C4-2B (cell line): ENCODE data around the gene ATG101.

Experiments used
- ZFX ChIP-seq: fragments of 450-650 bp; IDR thresholded peaks from 2 replicates; pipeline ENCODE4 v1.6.1; 2017
- TF ChIP-seq, protein P1 (sequence below): fragments of 450-650 bp; conservative IDR thresholded peaks from 2 replicates; pipeline ENCODE4 v1.5.1; 2017; ENCODE audit warnings: mild to moderate bottlenecking

DNA sequence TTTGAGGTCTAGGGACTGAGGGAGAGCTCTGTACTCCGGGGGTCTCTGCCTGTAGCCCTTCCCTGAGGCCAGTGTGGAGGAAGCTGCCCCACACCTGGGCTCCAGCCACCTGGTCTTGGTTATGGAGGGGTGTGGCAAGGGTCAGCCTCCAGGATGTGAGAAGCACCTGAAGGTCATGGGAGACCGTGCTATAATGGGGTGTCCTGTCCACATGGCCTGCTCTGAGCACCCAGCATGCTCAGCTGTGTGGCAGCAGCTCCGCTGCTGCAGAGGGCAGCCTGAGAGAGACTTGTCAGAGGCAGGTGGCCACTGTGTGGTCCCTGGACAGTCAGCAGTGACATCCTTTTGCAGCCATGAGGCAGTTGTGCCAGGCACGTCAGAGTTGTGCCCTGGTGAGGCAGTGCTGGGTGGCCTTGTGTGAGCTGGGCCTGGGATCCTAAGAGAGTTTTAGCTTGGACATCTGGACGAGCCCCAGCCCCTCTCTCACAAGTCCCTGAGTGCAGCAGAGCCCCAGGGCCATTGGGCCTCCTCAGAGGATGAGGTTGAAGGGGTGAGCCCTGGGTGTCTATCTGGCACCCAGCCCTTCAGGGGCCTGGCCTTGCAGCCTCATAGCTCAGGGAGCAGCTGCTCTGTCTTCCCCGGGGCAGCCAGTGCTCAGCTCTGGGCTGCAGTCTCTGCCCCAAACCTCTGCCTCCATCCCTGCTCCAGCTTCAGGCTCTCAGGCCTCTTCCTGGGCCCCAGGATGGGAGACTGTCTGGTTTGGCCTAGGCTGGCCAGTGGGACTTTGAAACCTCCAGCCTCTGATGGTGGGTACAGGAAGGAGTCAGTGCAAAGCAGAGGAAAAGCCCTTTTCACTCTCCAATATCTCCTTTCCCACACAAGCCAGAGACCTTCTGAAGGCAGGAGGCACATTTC is 7.4 kb upstream of the ATG101 start:
- TF ChIP-seq, protein P1, sequence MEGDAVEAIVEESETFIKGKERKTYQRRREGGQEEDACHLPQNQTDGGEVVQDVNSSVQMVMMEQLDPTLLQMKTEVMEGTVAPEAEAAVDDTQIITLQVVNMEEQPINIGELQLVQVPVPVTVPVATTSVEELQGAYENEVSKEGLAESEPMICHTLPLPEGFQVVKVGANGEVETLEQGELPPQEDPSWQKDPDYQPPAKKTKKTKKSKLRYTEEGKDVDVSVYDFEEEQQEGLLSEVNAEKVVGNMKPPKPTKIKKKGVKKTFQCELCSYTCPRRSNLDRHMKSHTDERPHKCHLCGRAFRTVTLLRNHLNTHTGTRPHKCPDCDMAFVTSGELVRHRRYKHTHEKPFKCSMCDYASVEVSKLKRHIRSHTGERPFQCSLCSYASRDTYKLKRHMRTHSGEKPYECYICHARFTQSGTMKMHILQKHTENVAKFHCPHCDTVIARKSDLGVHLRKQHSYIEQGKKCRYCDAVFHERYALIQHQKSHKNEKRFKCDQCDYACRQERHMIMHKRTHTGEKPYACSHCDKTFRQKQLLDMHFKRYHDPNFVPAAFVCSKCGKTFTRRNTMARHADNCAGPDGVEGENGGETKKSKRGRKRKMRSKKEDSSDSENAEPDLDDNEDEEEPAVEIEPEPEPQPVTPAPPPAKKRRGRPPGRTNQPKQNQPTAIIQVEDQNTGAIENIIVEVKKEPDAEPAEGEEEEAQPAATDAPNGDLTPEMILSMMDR = no peak
- no peak for TF ChIP-seq ZFX
